Limb (tissue), 2 donors: Measurements from ENCODE around the gene ANAPC13.

Experiments used
- DNase-seq, 2 donors: peaks; one replicate each; pipeline ENCODE4 v3.0.0-alpha.2; 2016; ENCODE audit errors: extremely low spot score in 2 of 2

The ANAPC13 gene

GRCh38 chr3:134485718-134486576, at the start of gene ANAPC13, which contains the start of gene CEP63:
ANAPC13 (minus strand) TSS chr3:134485985; CDS start chr3:134482904, 3,081 bp downstream.
CEP63 (plus strand) TSS chr3:134486057; CDS start chr3:134495321, 9,264 bp downstream.
- peak; percentile 95 to 97 for DNase-seq

- DNase-seq: no peak
Measured at GRCh38 chr3:134535186-134535970, 49.6 kb upstream of the ANAPC13 start.

- DNase-seq: no peak
Measured at GRCh38 chr3:134533493-134533892, 47.7 kb upstream of the ANAPC13 start.

- DNase-seq: no peak
Measured at GRCh38 chr3:134527538-134528186, 41.9 kb upstream of the ANAPC13 start.

- DNase-seq: no peak
Measured at GRCh38 chr3:134527037-134527436, 41.3 kb upstream of the ANAPC13 start.

GRCh38 chr3:134526319-134526718, 40.5 kb upstream of the ANAPC13 start:
- DNase-seq: no peak

GRCh38 chr3:134525293-134525692, 39.5 kb upstream of the ANAPC13 start:
- no peak for DNase-seq

- DNase-seq: no peak
Measured at GRCh38 chr3:134522541-134522940, 36.8 kb upstream of the ANAPC13 start.

- no peak for DNase-seq
Measured at GRCh38 chr3:134517791-134518190, 32.0 kb upstream of the ANAPC13 start.

- no peak for DNase-seq
Measured at GRCh38 chr3:134516905-134517304, 31.1 kb upstream of the ANAPC13 start.

- no peak for DNase-seq
Measured at GRCh38 chr3:134511500-134511899, 25.7 kb upstream of the ANAPC13 start.

- DNase-seq: no peak
Measured at GRCh38 chr3:134505485-134505884, 19.7 kb upstream of the ANAPC13 start.

- DNase-seq: no peak
Measured at GRCh38 chr3:134504132-134504531, 18.3 kb upstream of the ANAPC13 start.

GRCh38 chr3:134503266-134503665, 17.5 kb upstream of the ANAPC13 start:
- DNase-seq: no peak

GRCh38 chr3:134496471-134497071, 10.8 kb upstream of the ANAPC13 start:
- DNase-seq: no peak

GRCh38 chr3:134495980-134496379, 10.2 kb upstream of the ANAPC13 start:
- DNase-seq: no peak

- DNase-seq: no peak
Measured at GRCh38 chr3:134494495-134494894, 8.7 kb upstream of the ANAPC13 start.

- no peak for DNase-seq
Measured at GRCh38 chr3:134487406-134487805, 1.6 kb upstream of the ANAPC13 start.

GRCh38 chr3:134486577-134487041, 824 bp upstream of the ANAPC13 start:
- DNase-seq: no peak

GRCh38 chr3:134485075-134485717, 589 bp downstream of the ANAPC13 start:
- no peak for DNase-seq
